GM10266 (cell line): ENCODE data around the gene POLE.
A peak's percentile ranks its signal among the peaks of the same experiment; 100 is the strongest.

Source experiments
- DNase-seq: peaks from one replicate; pipeline ENCODE4 v3.0.0; 2012; ENCODE audit errors: extremely low spot score
- CTCF ChIP-seq: IDR thresholded peaks from 2 replicates; pipeline ENCODE4 v1.5.1; 2012; ENCODE audit warnings: mild to moderate bottlenecking, low read depth; ENCODE audit not compliant: control insufficient read depth, insufficient read depth; ENCODE audit errors: missing control alignments

Gene POLE

GRCh38 chr12:132639956-132640520 is 47.1 kb downstream of the POLE start:
- no peak for TF ChIP-seq CTCF
- DNase-seq = no peak

- no peak for DNase-seq
Observed at GRCh38 chr12:132638541-132639408, 48.4 kb downstream of the POLE start.

DNA sequence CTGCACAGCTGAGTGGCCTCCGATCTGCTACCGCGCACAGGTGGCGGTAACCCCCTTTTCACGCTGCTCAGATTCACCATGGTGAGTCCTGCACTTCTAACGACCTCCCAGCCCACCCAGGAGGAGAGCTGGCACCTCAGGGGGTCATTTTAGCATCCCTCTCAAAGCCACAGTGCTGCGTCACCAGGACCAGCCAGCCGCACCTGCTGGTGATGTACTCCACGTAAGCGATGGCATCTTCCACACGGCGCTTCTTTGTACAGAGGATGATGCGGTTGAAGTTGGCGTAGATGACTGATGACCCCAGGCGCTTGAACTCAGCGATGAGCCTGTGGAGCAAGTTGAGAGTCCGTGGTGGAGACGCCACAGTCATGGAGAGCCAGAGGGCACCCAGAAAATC is 49.3 kb downstream of the POLE start:
- no peak for TF ChIP-seq CTCF
- DNase-seq = no peak

More at GRCh38 chr12:132638541-132639408, 48.4 kb downstream of the POLE start:
- TF ChIP-seq CTCF = peak; percentile 45

GRCh38 chr12:132635076-132635955 is 51.8 kb downstream of the POLE start:
- no peak for DNase-seq
- no peak for TF ChIP-seq CTCF

- no peak for DNase-seq
- no peak for TF ChIP-seq CTCF
Observed at GRCh38 chr12:132634411-132634990, 52.6 kb downstream of the POLE start.

- TF ChIP-seq CTCF = no peak
- no peak for DNase-seq
Observed at GRCh38 chr12:132633901-132634300, 53.2 kb downstream of the POLE start.
